NCI-H2196 (cell line): ENCODE measurements around the gene PGAP3.
A peak's percentile ranks its signal among the peaks of the same experiment; 100 is the strongest.

Experiments
- DNase-seq: peaks from one replicate; lab custom pipeline; 2025; ENCODE audit not compliant: unreplicated experiment; lab: John Stamatoyannopoulos, UW

Gene PGAP3

DNA sequence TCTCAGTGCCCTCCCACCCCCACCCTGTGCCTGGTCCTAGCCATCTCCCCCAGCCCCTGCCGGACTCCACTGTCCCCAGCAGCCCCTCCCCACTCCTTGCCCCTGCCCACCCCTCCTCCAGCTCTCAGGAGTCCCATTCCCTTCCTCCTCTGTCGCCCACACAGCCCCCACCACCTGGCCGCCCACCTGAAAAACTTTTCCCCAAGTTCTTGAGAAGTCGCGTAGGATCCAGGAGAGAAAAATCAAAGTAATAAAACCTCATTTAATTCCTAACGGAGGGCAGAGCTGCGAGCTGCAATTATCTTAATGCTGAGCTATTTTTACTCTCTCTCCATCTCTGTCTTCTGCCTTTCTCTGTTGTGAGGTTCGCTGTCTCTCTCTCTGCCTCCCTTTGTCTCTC is 63.5 kb downstream of the PGAP3 start:
- no peak for DNase-seq

DNA sequence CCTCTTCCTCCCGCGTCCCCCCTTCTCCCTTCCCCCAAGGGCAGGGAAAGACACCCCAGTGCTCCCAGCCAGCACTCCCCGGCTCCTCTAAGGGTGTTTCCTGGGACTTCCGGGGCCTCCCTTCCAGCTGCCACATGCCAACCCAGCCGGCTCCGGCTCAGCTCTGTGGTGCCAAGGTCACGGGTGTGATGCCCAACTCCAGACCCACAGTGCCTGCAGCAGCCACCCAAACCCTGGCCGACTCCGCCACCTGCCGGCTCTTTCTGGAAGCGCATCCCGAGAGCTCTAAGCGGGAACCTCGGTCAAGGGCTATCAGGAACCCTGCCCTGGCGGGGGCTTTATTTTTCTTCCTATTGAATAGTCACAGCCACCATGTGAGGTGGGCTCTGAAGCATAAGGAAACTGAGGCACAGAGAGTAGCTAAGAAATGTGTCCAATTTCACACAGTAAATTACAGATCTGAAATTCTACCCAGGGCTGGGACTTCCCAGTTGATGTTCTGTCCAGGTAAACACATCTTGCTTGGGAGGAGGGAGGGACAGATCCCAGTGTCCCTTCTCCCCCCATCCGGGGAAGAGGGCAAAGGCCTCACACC is 64.4 kb downstream of the PGAP3 start:
- peak; percentile 74 for DNase-seq

DNA sequence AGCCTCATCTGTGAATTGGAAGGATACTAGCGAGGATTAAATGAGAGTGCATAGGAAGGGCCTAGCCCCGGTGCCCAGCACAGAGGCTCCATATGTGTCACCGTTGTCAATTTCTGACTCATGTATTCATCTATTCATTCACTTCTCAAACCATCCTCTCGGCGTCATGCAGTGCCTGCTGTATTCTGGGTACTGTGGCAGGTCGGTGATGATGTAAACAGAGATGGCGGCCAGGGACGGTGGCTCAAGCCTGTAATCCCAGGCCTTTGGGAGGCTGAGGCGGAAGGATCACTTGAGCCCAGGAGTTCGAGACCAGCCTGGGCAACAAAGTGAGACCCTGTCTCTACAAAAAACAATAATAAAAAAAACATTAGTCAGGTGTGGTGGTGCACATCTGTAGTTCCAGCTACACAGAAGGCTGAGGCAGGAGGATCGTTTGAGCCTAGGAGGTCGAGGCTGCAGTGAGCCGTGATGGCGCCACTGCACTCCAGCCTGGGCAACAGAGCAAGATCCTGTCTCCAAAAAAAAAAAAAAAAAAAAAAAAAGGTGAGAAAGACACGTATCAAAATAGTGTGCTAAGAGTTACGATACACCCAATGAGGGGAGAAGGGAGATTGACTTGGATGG is 65.4 kb downstream of the PGAP3 start:
- DNase-seq: no peak

DNA sequence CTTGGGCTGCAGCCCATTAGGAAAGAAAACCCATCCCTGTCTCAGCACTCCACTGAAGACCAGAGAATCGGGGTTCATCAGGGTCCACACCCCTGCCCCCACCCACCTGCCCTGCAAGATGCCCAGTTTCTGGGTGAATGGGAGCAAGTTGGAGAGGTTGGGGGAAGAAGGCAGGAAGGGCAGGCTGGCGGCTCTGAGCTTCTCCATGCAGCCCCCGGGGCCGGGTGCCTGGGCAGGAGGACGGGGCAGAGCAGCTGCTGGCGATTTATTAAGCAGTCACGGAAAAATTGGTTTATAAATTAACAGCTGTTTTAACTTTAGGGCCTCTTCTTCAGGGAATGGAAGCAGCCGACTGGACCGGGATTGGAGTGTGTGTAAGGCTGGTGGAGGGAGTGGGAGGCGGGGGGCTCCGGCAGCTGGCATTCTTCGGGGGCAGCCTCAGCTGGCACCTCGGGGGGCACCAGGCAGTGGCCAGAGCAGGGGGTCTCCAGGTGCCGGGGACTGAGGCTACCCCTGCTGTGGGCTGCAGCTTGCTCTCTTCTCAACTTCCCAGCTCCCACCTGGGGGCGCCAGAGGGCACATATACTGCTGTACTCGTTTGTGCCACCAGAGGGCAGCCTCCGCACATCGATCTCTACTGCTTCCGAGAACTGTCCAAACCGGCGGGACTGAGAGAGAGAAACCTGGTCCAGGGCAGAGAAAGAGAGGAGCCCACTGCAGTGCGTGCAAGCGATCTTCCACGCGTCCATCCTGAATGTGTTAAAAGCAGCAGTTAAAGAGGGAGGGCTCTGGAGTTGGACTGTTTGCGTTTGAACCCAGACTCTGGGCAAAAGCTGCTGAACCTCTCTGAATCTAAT is 66.1 kb downstream of the PGAP3 start:
- DNase-seq: peak; percentile 74
